COLO668 (cell line): ENCODE measurements around the gene KRT32.
"Not testable (repeated sequence)": the region's sequence is repeated elsewhere in the genome, so short reads cannot be mapped to it uniquely, and the experiment has no call there.

Source experiments
- DNase-seq: peaks from one replicate; lab custom pipeline; 2025; ENCODE audit not compliant: unreplicated experiment; lab: John Stamatoyannopoulos, UW

The KRT32 gene

GRCh38 chr17:41430376-41430775 lies 36.8 kb downstream of the KRT32 start:
- not testable (repeated sequence) for DNase-seq

- DNase-seq = no peak
These were observed 37.5 kb downstream of the KRT32 start for GRCh38 chr17:41429667-41430066.

- DNase-seq = no peak
These were observed 38.4 kb downstream of the KRT32 start for GRCh38 chr17:41428591-41429291.

- DNase-seq = no peak
These were observed 43.0 kb downstream of the KRT32 start, which contains the start of gene KRT37 for GRCh38 chr17:41424111-41424635. TSS of gene KRT37 (minus strand) at chr17:41424585. CDS start at chr17:41424523, 62 bp downstream.

- not testable (repeated sequence) for DNase-seq
These were observed 44.6 kb downstream of the KRT32 start for GRCh38 chr17:41422586-41422985.

GRCh38 chr17:41421617-41422016 lies 45.6 kb downstream of the KRT32 start:
- no peak for DNase-seq

- DNase-seq = no peak
These were observed 46.1 kb downstream of the KRT32 start for GRCh38 chr17:41421116-41421515.

- DNase-seq = no peak
These were observed 47.1 kb downstream of the KRT32 start for GRCh38 chr17:41420134-41420533.

GRCh38 chr17:41419716-41420115 lies 47.5 kb downstream of the KRT32 start:
- no peak for DNase-seq

- no peak for DNase-seq
These were observed 48.9 kb downstream of the KRT32 start for GRCh38 chr17:41418116-41418860.

- DNase-seq = peak; percentile 2
These were observed 49.6 kb downstream of the KRT32 start for GRCh38 chr17:41417576-41418015.

GRCh38 chr17:41417127-41417526 lies 50.1 kb downstream of the KRT32 start:
- DNase-seq = no peak

GRCh38 chr17:41416479-41416878 lies 50.7 kb downstream of the KRT32 start:
- DNase-seq = no peak

- no peak for DNase-seq
These were observed 51.3 kb downstream of the KRT32 start for GRCh38 chr17:41415833-41416335.

- DNase-seq = no peak
These were observed 51.8 kb downstream of the KRT32 start for GRCh38 chr17:41415411-41415810.

- no peak for DNase-seq
These were observed 53.2 kb downstream of the KRT32 start for GRCh38 chr17:41413982-41414381.

GRCh38 chr17:41413353-41413957 lies 53.7 kb downstream of the KRT32 start:
- no peak for DNase-seq

GRCh38 chr17:41411072-41411840 lies 55.9 kb downstream of the KRT32 start:
- DNase-seq = no peak
